ENCODE data around the gene NIP7.
A peak's percentile ranks its signal among the peaks of the same experiment; 100 is the strongest.

NIP7 gene

GRCh38 chr16:69319381-69319780 lies 20.2 kb upstream of the NIP7 start:
- no peak for DNase-seq

- DNase-seq, result no peak
Observed at GRCh38 chr16:69319826-69320739, 19.5 kb upstream of the NIP7 start.

- DNase-seq, result no peak
Observed at GRCh38 chr16:69320740-69321073, 18.9 kb upstream of the NIP7 start.

- no peak for DNase-seq
Observed at GRCh38 chr16:69321080-69321479, 18.5 kb upstream of the NIP7 start.

GRCh38 chr16:69322343-69322742 lies 17.2 kb upstream of the NIP7 start:
- DNase-seq, result no peak

GRCh38 chr16:69323415-69323814 lies 16.2 kb upstream of the NIP7 start:
- no peak for DNase-seq

GRCh38 chr16:69324013-69324531 lies 15.5 kb upstream of the NIP7 start:
- DNase-seq, result no peak

- no peak for DNase-seq
Observed at GRCh38 chr16:69324585-69325253, 14.9 kb upstream of the NIP7 start.

- DNase-seq, result no peak
Observed at GRCh38 chr16:69325784-69326171, 13.8 kb upstream of the NIP7 start.

- no peak for DNase-seq
Observed at GRCh38 chr16:69326172-69326873, 13.2 kb upstream of the NIP7 start.

GRCh38 chr16:69327585-69328310 lies 11.8 kb upstream of the NIP7 start:
- DNase-seq, result no peak

GRCh38 chr16:69328854-69329316 lies 10.7 kb upstream of the NIP7 start:
- DNase-seq, result no peak

- DNase-seq, result peak; percentile 52
Observed at GRCh38 chr16:69329369-69330285, 9.9 kb upstream of the NIP7 start.

- DNase-seq, result peak; percentile 81
Observed at GRCh38 chr16:69330286-69331109, 9.1 kb upstream of the NIP7 start, which contains the start of gene PDF. Gene PDF, minus strand, starts transcription at chr16:69330588. Its CDS starts 18 bp downstream, at chr16:69330570.

GRCh38 chr16:69334696-69335095 lies 4.9 kb upstream of the NIP7 start:
- DNase-seq, result no peak

GRCh38 chr16:69338557-69339288 lies 849 bp upstream of the NIP7 start:
- no peak for DNase-seq

- DNase-seq, result peak; percentile 22
Observed at GRCh38 chr16:69340095-69340644, 598 bp downstream of the NIP7 start.

- DNase-seq, result no peak
Observed at GRCh38 chr16:69344171-69344570, 4.6 kb downstream of the NIP7 start.

GRCh38 chr16:69345923-69346322 lies 6.4 kb downstream of the NIP7 start:
- no peak for DNase-seq

Measured in stimulated activated CD4-positive, alpha-beta T cell treated with anti-CD3 and anti-CD28 coated beads, Interleukin-1b, Interleukin-23, amount 100 ng/mL, for 48 hours (primary cell).